ENCODE results near the gene CRY1. TPM values are rescaled to one million over a fixed set of nuclear protein-coding genes. Genes with fewer than 3 reads are reported as not detected.
A peak's percentile ranks its signal among the peaks of the same experiment; 100 is the strongest.

The CRY1 gene
- total RNA-seq, 4 donors from 2014 or later = 11.1 to 22.7 (median 11.7) TPM

DNA sequence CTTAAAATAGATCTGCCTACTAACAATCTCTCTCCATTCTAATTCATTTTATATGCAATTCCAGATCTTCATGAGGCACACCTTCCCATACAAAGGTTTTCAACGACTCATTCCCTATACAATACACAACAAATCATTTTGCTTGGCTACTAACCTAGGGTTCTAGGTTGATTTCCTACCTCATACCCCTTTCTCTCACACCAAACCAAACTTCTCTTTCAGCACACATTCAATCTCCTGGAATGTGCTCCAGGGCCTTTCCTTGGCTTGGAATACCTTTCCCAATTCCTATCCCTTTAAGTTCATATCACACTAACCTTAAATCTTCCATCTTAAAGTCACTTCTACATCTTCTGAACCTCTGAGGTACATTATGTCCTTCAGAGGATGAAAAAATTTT lies 67.7 kb downstream of the CRY1 start:
- DNase-seq = no peak
- Histone ChIP-seq H3K4me1 (peaks cover 34 to 52% of the 10 kb centered on the region in 2 donors), H3K27ac (peak overlapping the region in 3 of 4 donors; percentile 2 to 14 (median 8)), H3K27me3 (no peaks in the 10 kb centered on the region), H3K9me3 (no peaks in the 10 kb centered on the region), H3K36me3 (no peaks in the 10 kb centered on the region), H3K4me3 (no peak overlapping the region)
- intact Hi-C loops (cut with DNase I; ENCODE audit: low total_unique reads) = loop anchor here (1.0 kb wide), 1 partner anchor 70 kb away; the partner anchor contains the start of gene TMEM263
- no peak for TF ChIP-seq POLR2A (IDR thresholded peaks at IDR 0.05)
- TF ChIP-seq, protein P1, sequence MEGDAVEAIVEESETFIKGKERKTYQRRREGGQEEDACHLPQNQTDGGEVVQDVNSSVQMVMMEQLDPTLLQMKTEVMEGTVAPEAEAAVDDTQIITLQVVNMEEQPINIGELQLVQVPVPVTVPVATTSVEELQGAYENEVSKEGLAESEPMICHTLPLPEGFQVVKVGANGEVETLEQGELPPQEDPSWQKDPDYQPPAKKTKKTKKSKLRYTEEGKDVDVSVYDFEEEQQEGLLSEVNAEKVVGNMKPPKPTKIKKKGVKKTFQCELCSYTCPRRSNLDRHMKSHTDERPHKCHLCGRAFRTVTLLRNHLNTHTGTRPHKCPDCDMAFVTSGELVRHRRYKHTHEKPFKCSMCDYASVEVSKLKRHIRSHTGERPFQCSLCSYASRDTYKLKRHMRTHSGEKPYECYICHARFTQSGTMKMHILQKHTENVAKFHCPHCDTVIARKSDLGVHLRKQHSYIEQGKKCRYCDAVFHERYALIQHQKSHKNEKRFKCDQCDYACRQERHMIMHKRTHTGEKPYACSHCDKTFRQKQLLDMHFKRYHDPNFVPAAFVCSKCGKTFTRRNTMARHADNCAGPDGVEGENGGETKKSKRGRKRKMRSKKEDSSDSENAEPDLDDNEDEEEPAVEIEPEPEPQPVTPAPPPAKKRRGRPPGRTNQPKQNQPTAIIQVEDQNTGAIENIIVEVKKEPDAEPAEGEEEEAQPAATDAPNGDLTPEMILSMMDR (IDR thresholded peaks at IDR 0.05 in 4 of 5, conservative IDR thresholded peaks at IDR 0.05 in 1 of 5) = no peak
- in situ Hi-C loops (cut with MboI; ENCODE audit: low sequenced_read_pairs in 4 of 4) = no loop called here
- ATAC-seq = no peak

DNA sequence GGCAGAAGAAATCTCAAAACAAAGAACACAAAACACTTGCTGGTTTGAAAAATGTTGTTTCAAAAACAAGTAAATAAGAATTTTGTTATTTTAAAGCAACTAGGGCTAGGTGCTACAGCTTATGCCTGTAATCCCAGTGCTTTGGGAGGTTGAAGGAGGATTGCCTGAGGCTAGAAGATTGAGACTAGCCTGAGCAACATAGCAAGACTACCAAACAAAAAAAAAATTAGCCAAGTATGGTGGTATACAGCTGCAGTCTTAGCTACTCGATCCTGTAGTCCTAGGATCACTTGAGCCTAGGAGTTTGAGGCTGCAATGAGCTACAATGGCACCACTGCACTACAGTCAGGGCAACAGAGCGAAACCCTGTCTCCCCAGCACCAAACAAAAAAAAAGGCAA lies 73.8 kb downstream of the CRY1 start:
- Histone ChIP-seq H3K9me3 (no peaks in the 10 kb centered on the region), H3K27ac (no peak overlapping the region), H3K4me3 (no peak overlapping the region), H3K27me3 (no peaks in the 10 kb centered on the region), H3K36me3 (peaks cover 0 to 5% of the 10 kb centered on the region in 2 donors), H3K4me1 (peaks cover 0 to 5% of the 10 kb centered on the region in 2 donors)
- TF ChIP-seq, protein P1 (IDR thresholded peaks at IDR 0.05 in 4 of 5, conservative IDR thresholded peaks at IDR 0.05 in 1 of 5) = no peak
- no peak for TF ChIP-seq POLR2A (IDR thresholded peaks at IDR 0.05)
- DNase-seq = no peak
- ATAC-seq = no peak
- intact Hi-C loops (cut with DNase I; ENCODE audit: low total_unique reads) = no loop called here
- in situ Hi-C loops (cut with MboI; ENCODE audit: low sequenced_read_pairs in 4 of 4) = no loop called here

DNA sequence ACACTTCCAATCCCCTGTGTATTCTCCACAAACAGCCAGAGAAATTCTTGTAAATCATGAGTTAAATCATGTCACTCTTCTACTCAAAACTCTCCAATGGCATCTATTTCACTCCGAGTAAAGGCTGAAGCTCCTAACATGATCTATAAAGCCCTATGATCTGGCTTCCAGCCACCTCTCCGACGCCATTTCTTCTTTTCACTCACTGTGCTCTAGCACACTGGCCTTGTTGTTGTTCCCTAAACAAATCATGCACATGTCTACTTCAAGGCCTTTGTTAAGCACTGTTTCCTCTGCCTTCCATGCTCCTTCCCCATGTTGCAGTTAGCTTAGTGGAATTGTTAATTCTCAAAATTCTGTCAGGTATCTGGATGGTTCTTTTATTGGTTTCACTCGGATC lies 76.3 kb downstream of the CRY1 start:
- H3K27ac ChIP-seq = no peak overlapping the region
- no peak for ATAC-seq
- no peak for DNase-seq
- no peaks in the 10 kb centered on the region for H3K27me3 ChIP-seq
- no peak overlapping the region for H3K4me3 ChIP-seq
- intact Hi-C loops (cut with DNase I; ENCODE audit: low total_unique reads) (no loop called here), in situ Hi-C loops (cut with MboI; ENCODE audit: low sequenced_read_pairs in 4 of 4) (no loop called here)
- H3K4me1 ChIP-seq = peaks cover 0 to 5% of the 10 kb centered on the region in 2 donors
- TF ChIP-seq, protein P1 (IDR thresholded peaks at IDR 0.05 in 4 of 5, conservative IDR thresholded peaks at IDR 0.05 in 1 of 5) = no peak
- TF ChIP-seq POLR2A (IDR thresholded peaks at IDR 0.05) = no peak
- H3K9me3 ChIP-seq = no peaks in the 10 kb centered on the region
- peaks cover 0 to 5% of the 10 kb centered on the region in 2 donors for H3K36me3 ChIP-seq

DNA sequence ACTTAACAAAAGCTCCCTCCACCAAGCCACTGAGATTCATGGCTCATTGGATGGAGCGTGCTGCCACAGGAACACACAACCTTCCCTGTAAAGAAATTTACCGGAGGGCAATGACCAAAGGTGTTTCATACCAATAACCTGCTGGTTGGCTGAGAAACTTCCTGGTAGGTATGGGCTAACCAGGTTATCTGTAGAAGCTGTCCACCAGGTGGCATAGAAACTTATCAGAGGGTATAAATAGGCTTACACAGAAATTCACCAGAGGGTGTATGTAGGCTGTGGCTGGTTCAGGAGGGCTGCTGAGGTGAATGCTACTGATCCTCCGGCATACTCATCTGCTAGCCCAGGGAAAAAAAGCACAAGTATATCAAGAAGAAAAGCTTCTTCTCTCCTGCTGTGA lies 79.3 kb downstream of the CRY1 start:
- Histone ChIP-seq H3K36me3 (peaks cover 0 to 5% of the 10 kb centered on the region in 2 donors), H3K4me3 (no peak overlapping the region), H3K27me3 (no peaks in the 10 kb centered on the region), H3K4me1 (peaks cover 0 to 5% of the 10 kb centered on the region in 2 donors), H3K9me3 (no peaks in the 10 kb centered on the region), H3K27ac (no peak overlapping the region)
- in situ Hi-C loops (cut with MboI; ENCODE audit: low sequenced_read_pairs in 4 of 4) (no loop called here), intact Hi-C loops (cut with DNase I; ENCODE audit: low total_unique reads) (loop anchor here (5.0 kb wide), 1 partner anchor 88 kb away; no protein-coding TSS in a partner anchor)
- DNase-seq = no peak
- peak; percentile 42 to 78 for ATAC-seq
- TF ChIP-seq, protein P1 (IDR thresholded peaks at IDR 0.05 in 4 of 5, conservative IDR thresholded peaks at IDR 0.05 in 1 of 5) = peak in 2 of 5 experiments; percentile 13 to 31
- no peak for TF ChIP-seq POLR2A (IDR thresholded peaks at IDR 0.05)

All from gastrocnemius medialis (tissue), 4 donors.